Measurements from ENCODE around the gene PARD6A.

Gene PARD6A

DNA sequence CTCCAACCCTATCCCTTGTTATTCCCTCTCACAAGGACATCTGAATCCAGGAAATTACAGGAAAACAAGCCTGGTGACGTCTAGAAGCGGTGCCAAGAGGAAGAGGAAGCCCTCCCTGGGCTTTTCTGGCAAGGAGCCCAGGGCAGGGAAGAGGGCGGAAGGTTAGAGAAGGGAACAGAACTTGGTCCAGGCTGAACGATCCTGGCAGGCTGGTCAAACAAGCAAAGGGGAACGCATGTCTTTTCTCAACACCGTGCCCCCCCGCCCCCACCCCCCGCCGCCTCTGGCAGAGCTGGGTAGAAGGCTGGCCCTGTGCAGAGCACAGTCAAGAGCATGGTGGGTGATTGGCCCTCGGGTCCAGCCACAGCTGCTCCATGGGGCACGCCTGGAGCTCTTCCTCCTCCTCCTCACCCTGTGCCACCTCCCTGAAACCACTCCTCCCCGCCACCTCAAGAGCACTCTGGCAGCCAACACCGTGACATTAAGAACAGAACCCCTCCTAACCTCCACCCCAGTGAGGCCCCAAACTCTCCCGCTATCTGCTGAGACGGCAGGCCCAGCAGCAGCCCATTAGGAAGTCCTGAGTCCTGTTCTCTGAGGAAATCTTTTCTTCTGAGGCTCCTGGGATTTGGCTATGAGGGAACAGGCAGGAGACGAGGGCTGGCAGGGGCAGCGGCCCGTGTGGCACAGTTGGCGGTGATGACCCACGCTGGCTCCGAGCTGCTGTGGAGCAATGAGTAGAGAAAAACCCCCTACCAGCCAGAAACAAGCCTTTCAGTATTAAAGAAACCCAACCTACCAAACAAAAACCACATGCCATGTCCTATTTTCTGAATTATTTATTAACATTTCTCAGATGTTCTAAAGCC lies 13.2 kb downstream of the PARD6A start:
- peak overlapping the region in 1 of 5 donors; percentile 26 for H3K4me3 ChIP-seq (ENCODE audit: low read depth in 1 of 5, low read length in 5 of 5)
- no peaks in the 10 kb centered on the region for H3K27me3 ChIP-seq (ENCODE audit: control insufficient read depth in 5 of 5, insufficient read depth in 4 of 5, low read length in 5 of 5)
- peaks cover 0 to 8% (median 4%) of the 10 kb centered on the region in 5 donors for H3K36me3 ChIP-seq (ENCODE audit: control insufficient read depth in 5 of 5, insufficient read depth in 5 of 5, low read length in 5 of 5)
- peaks cover 18 to 59% (median 53%) of the 10 kb centered on the region in 5 donors for H3K4me1 ChIP-seq (ENCODE audit: control insufficient read depth in 5 of 5, insufficient read depth in 5 of 5, low read length in 5 of 5)
- peak overlapping the region; percentile 8 to 82 (median 65) for H3K9ac ChIP-seq (ENCODE audit: low read length in 5 of 5)
- H3K9me3 ChIP-seq (ENCODE audit: control insufficient read depth in 5 of 5, low read length in 5 of 5): no peaks in the 10 kb centered on the region
- peak overlapping the region; percentile 95 for H3K27ac ChIP-seq (ENCODE audit: low read depth, low read length)

DNA sequence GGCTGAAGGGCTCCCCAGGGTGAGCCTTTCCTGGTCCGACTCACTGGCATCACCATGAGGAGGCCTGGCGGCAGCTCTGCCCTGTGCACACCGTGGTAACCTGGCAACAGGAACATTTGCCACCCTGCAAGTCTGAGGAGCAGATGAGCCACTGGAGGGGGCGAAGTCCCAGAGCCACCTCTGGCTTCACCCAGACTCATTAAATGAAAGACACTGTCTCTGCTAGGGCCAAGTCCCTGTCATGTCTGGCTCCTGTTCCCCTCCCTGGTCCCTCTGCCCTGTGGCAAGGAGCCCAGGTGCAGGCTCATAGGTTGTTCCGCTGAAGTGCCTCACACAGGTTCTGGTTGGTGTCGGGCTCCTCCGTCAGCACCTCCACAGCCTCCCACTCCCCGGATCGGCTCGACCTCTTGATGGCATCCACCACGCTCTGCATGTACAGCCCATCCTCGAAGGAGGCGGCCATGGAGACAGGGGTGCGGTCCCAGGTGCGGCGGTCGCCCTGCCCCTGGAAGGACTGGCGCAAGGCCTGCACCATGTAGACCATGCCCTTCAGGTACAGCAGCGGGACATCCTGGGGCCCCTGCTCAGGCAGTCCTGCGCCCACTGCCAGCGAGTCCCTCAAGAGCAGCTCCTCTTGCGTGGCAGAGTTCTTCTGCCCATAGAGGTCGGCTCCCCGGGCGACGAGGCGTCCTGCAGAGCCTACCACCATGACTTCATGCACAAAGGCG lies 14.3 kb downstream of the PARD6A start:
- H3K27me3 ChIP-seq (ENCODE audit: control insufficient read depth in 5 of 5, insufficient read depth in 4 of 5, low read length in 5 of 5): no peaks in the 10 kb centered on the region
- no peaks in the 10 kb centered on the region for H3K9me3 ChIP-seq (ENCODE audit: control insufficient read depth in 5 of 5, low read length in 5 of 5)
- peaks cover 0 to 8% (median 4%) of the 10 kb centered on the region in 5 donors for H3K36me3 ChIP-seq (ENCODE audit: control insufficient read depth in 5 of 5, insufficient read depth in 5 of 5, low read length in 5 of 5)
- H3K9ac ChIP-seq (ENCODE audit: low read length in 5 of 5): peak overlapping the region in 4 of 5 donors; percentile 8 to 75 (median 64)
- H3K4me1 ChIP-seq (ENCODE audit: control insufficient read depth in 5 of 5, insufficient read depth in 5 of 5, low read length in 5 of 5): peaks cover 18 to 56% (median 53%) of the 10 kb centered on the region in 5 donors
- peak overlapping the region in 1 of 5 donors; percentile 26 for H3K4me3 ChIP-seq (ENCODE audit: low read depth in 1 of 5, low read length in 5 of 5)
- H3K27ac ChIP-seq (ENCODE audit: low read depth, low read length): peak overlapping the region; percentile 95

DNA sequence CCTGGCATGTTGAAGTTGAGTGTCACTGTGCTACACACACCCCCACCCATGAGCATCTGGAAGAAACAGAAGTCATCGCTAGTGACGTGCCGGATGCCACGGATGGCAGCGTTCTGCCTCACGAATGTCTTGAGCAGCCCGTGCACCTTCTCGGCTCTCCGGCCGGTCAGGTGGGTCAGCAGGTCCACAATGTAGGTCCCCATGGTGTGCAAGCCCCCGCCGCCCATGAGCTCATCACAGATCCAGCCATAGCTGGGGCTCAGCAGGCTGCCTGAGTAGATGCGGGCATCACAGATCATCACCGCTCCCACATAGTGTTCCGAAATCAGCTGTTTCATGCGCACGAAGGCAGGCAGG lies 14.8 kb downstream of the PARD6A start:
- Histone ChIP-seq H3K4me1 (ENCODE audit: control insufficient read depth in 5 of 5, insufficient read depth in 5 of 5, low read length in 5 of 5) (peaks cover 18 to 56% (median 53%) of the 10 kb centered on the region in 5 donors), H3K36me3 (ENCODE audit: control insufficient read depth in 5 of 5, insufficient read depth in 5 of 5, low read length in 5 of 5) (peaks cover 0 to 13% (median 4%) of the 10 kb centered on the region in 5 donors), H3K27ac (ENCODE audit: low read depth, low read length) (no peak overlapping the region)

DNA sequence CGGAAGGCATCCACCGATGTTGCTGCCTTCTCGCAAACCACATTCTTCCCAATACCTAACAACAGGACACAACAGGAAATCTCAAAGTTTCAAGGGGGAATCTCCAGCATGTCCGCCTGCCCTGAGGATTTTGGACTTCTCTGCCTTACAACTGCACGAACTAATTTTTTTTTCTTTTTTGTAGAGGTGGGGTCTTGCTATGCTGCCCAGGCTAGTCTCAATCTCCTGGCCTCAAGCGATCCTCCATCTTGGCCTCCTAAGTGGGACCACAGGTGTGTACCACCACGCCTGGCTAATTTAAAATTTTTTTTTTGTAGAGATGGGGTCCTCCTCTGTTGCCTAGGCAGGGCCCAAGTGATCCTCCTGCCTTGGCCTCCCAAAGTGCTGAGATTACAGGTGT lies 15.2 kb downstream of the PARD6A start:
- H3K27me3 ChIP-seq (ENCODE audit: control insufficient read depth in 5 of 5, insufficient read depth in 4 of 5, low read length in 5 of 5): no peaks in the 10 kb centered on the region
- H3K36me3 ChIP-seq (ENCODE audit: control insufficient read depth in 5 of 5, insufficient read depth in 5 of 5, low read length in 5 of 5): peaks cover 0 to 14% (median 4%) of the 10 kb centered on the region in 5 donors
- H3K9me3 ChIP-seq (ENCODE audit: control insufficient read depth in 5 of 5, low read length in 5 of 5): no peaks in the 10 kb centered on the region
- H3K9ac ChIP-seq (ENCODE audit: low read length in 5 of 5): no peak overlapping the region
- H3K4me3 ChIP-seq (ENCODE audit: low read depth in 1 of 5, low read length in 5 of 5): no peak overlapping the region
- H3K4me1 ChIP-seq (ENCODE audit: control insufficient read depth in 5 of 5, insufficient read depth in 5 of 5, low read length in 5 of 5): peaks cover 18 to 56% (median 53%) of the 10 kb centered on the region in 5 donors
- peak overlapping the region; percentile 30 for H3K27ac ChIP-seq (ENCODE audit: low read depth, low read length)

More for the DNA sequence above, 14.8 kb downstream of the PARD6A start:
- Histone ChIP-seq H3K9me3 (ENCODE audit: control insufficient read depth in 5 of 5, low read length in 5 of 5) (no peaks in the 10 kb centered on the region), H3K27me3 (ENCODE audit: control insufficient read depth in 5 of 5, insufficient read depth in 4 of 5, low read length in 5 of 5) (no peaks in the 10 kb centered on the region), H3K9ac (ENCODE audit: low read length in 5 of 5) (no peak overlapping the region), H3K4me3 (ENCODE audit: low read depth in 1 of 5, low read length in 5 of 5) (no peak overlapping the region)

DNA sequence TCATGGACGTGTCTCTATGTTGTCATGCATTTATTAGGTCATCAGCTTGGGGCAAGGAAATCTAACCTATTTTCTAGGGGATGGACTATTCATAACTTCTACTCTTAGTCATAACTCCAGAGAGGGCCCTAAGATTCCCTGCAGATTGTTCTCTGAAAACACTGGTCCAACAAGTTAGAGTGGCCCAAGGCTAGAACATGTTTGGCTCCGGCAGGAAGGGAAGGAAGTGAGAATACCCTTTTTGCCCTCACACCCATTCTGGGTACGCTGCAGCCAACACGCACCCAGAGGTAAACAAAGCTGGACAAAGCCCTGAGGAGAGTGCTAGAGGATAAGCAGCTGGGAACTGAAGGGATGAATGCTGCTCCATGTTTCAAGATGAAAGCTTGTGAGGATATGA lies 15.8 kb downstream of the PARD6A start:
- no peaks in the 10 kb centered on the region for H3K27me3 ChIP-seq (ENCODE audit: control insufficient read depth in 5 of 5, insufficient read depth in 4 of 5, low read length in 5 of 5)
- H3K4me1 ChIP-seq (ENCODE audit: control insufficient read depth in 5 of 5, insufficient read depth in 5 of 5, low read length in 5 of 5): peaks cover 18 to 56% (median 53%) of the 10 kb centered on the region in 5 donors
- H3K27ac ChIP-seq (ENCODE audit: low read depth, low read length): peak overlapping the region; percentile 30
- no peak overlapping the region for H3K4me3 ChIP-seq (ENCODE audit: low read depth in 1 of 5, low read length in 5 of 5)
- no peaks in the 10 kb centered on the region for H3K9me3 ChIP-seq (ENCODE audit: control insufficient read depth in 5 of 5, low read length in 5 of 5)
- peaks cover 0 to 16% (median 4%) of the 10 kb centered on the region in 5 donors for H3K36me3 ChIP-seq (ENCODE audit: control insufficient read depth in 5 of 5, insufficient read depth in 5 of 5, low read length in 5 of 5)
- peak overlapping the region in 2 of 5 donors; percentile 30 to 50 for H3K9ac ChIP-seq (ENCODE audit: low read length in 5 of 5)

DNA sequence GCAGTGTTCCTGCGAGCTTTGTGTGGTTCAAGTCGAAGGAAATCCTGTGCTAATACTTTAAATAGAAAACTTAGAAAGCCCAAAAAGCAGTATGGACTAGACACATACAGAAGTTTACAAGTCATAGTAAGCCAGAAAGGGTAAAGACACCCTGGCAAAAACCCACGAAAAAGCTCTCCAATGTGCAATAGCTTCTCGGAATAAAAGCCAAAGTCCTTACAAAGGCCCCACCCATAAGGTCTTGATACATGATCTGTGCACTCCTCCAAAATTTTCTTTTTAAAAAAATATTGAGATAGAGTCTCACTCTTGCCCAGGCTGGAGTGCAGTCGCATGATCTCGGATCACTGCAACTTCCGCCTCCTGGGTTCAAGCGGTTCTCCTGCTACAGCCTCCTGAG lies 16.2 kb downstream of the PARD6A start:
- Histone ChIP-seq H3K4me3 (ENCODE audit: low read depth in 1 of 5, low read length in 5 of 5) (no peak overlapping the region), H3K36me3 (ENCODE audit: control insufficient read depth in 5 of 5, insufficient read depth in 5 of 5, low read length in 5 of 5) (peaks cover 0 to 16% (median 4%) of the 10 kb centered on the region in 5 donors), H3K4me1 (ENCODE audit: control insufficient read depth in 5 of 5, insufficient read depth in 5 of 5, low read length in 5 of 5) (peaks cover 18 to 56% (median 53%) of the 10 kb centered on the region in 5 donors), H3K9me3 (ENCODE audit: control insufficient read depth in 5 of 5, low read length in 5 of 5) (no peaks in the 10 kb centered on the region), H3K27me3 (ENCODE audit: control insufficient read depth in 5 of 5, insufficient read depth in 4 of 5, low read length in 5 of 5) (no peaks in the 10 kb centered on the region), H3K27ac (ENCODE audit: low read depth, low read length) (peak overlapping the region; percentile 30), H3K9ac (ENCODE audit: low read length in 5 of 5) (peak overlapping the region in 1 of 5 donors; percentile 50)

DNA sequence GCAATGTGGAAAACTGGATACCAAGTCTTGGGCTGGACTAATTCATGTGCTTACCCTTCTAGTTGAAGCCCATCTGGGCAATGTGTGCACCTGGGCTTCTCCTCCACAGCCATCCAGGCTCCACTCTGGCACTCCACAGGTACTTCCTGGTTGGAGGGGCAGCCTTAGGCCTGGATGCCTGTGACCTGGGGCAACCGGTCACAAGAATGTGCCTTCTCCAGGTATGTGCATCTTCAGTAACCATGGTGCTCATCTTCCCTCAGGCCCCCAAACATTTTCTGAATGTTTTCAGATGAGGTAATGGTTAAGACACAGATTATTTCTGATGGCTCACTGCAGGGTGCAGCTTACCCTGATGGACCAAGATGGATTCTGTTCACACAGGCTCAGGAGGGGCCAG lies 17.0 kb downstream of the PARD6A start:
- Histone ChIP-seq H3K9ac (ENCODE audit: low read length in 5 of 5) (peak overlapping the region in 1 of 5 donors; percentile 38), H3K4me3 (ENCODE audit: low read depth in 1 of 5, low read length in 5 of 5) (no peak overlapping the region), H3K27ac (ENCODE audit: low read depth, low read length) (peak overlapping the region; percentile 30), H3K9me3 (ENCODE audit: control insufficient read depth in 5 of 5, low read length in 5 of 5) (no peaks in the 10 kb centered on the region), H3K4me1 (ENCODE audit: control insufficient read depth in 5 of 5, insufficient read depth in 5 of 5, low read length in 5 of 5) (peaks cover 18 to 54% (median 49%) of the 10 kb centered on the region in 5 donors), H3K27me3 (ENCODE audit: control insufficient read depth in 5 of 5, insufficient read depth in 4 of 5, low read length in 5 of 5) (no peaks in the 10 kb centered on the region), H3K36me3 (ENCODE audit: control insufficient read depth in 5 of 5, insufficient read depth in 5 of 5, low read length in 5 of 5) (peaks cover 0 to 16% (median 4%) of the 10 kb centered on the region in 5 donors)

DNA sequence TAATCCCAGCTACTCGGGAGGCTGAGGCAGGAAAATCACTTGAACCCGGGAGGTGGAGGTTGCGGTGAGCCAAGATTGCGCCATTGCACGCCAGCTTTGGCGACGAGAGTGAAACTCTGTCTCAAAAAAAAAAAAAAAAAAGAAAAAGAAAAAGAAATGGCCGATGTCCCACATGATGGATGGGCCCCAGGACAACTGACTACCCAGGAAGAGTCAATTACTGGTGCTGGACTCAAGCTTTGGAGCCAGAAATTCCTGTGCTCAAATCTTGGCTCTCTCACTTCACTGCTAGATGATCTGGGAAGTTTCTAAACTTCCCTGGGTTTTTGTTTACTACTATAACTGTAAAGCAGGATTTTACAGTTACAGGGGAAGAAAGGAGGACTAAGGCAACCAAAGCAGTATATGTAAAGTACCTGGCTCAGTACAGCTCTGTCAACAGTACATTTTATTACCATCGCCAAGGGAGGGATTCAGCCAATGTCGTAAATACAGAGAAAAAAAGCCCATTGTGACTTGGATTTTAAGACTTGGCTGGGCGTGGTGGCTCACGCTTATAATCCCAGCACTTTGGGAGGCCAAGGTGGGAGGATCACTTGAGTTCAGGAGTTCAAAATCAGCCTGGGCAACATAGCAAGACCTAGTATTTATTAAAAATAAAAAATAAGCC lies 17.7 kb downstream of the PARD6A start:
- H3K36me3 ChIP-seq (ENCODE audit: control insufficient read depth in 5 of 5, insufficient read depth in 5 of 5, low read length in 5 of 5): peaks cover 0 to 23% (median 9%) of the 10 kb centered on the region in 5 donors
- H3K27ac ChIP-seq (ENCODE audit: low read depth, low read length): peak overlapping the region; percentile 65
- peaks cover 10 to 46% (median 43%) of the 10 kb centered on the region in 5 donors for H3K4me1 ChIP-seq (ENCODE audit: control insufficient read depth in 5 of 5, insufficient read depth in 5 of 5, low read length in 5 of 5)

DNA sequence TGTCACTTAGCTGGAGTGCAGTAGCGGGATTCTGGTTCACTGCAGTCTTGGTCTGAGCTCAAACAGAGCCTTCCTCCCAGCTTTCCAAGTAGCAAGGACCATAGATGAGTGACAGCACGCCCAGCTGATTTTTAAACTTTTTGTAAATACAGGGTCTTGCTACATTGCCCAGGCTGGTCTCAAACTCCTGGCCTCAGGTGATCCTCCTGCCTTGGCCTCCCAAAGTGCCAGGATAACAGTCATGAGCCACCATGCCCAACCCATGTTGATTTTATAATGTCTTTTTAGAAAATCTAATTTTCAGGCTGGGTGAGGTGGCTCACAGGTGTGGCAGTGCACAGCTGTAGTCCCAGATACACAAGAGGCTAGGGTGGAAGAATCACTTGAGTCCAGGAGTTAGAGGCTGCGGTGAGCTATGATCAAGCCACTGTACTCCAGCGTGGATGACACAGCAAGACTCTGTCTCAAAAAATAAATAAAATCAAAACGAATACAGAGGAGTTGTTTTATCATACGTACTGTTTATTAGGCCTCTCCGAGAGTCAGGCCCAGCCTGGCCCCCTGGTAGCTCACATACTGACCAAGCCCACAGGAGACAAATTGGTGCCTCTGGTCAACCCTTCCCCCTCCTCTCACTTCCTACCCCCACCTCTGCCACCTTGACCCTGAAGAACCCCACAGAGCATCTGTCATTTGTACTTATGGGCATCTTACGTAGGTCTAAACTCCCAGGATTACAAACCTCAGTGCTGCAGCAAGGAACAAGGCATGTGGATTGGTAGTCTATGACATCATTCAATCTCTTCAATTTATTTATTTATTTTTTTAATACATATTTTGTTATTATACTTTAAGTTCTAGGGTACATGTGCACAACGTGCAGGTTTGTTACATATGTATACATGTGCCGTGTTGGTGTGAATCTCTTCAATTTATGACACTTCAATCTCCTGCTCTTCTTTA lies 19.5 kb downstream of the PARD6A start:
- H3K9me3 ChIP-seq (ENCODE audit: control insufficient read depth in 5 of 5, low read length in 5 of 5): no peaks in the 10 kb centered on the region
- no peaks in the 10 kb centered on the region for H3K27me3 ChIP-seq (ENCODE audit: control insufficient read depth in 5 of 5, insufficient read depth in 4 of 5, low read length in 5 of 5)
- no peak overlapping the region for H3K9ac ChIP-seq (ENCODE audit: low read length in 5 of 5)
- peaks cover 6 to 37% (median 36%) of the 10 kb centered on the region in 5 donors for H3K4me1 ChIP-seq (ENCODE audit: control insufficient read depth in 5 of 5, insufficient read depth in 5 of 5, low read length in 5 of 5)
- H3K36me3 ChIP-seq (ENCODE audit: control insufficient read depth in 5 of 5, insufficient read depth in 5 of 5, low read length in 5 of 5): peaks cover 0 to 33% (median 17%) of the 10 kb centered on the region in 5 donors
- no peak overlapping the region for H3K27ac ChIP-seq (ENCODE audit: low read depth, low read length)
- H3K4me3 ChIP-seq (ENCODE audit: low read depth in 1 of 5, low read length in 5 of 5): no peak overlapping the region

More for the DNA sequence above, 17.7 kb downstream of the PARD6A start:
- H3K9ac ChIP-seq (ENCODE audit: low read length in 5 of 5): peak overlapping the region in 1 of 5 donors; percentile 39
- no peaks in the 10 kb centered on the region for H3K27me3 ChIP-seq (ENCODE audit: control insufficient read depth in 5 of 5, insufficient read depth in 4 of 5, low read length in 5 of 5)
- H3K9me3 ChIP-seq (ENCODE audit: control insufficient read depth in 5 of 5, low read length in 5 of 5): no peaks in the 10 kb centered on the region
- peak overlapping the region in 1 of 5 donors; percentile 6 for H3K4me3 ChIP-seq (ENCODE audit: low read depth in 1 of 5, low read length in 5 of 5)
